ENCODE data around the gene MYOZ3. TPM values are rescaled to one million over a fixed set of nuclear protein-coding genes. Genes with fewer than 3 reads are reported as not detected.

MYOZ3 gene
- total RNA-seq, 2 donors from 2014 or later: 12.4 to 15.8 TPM

- Mint-ChIP-seq H3K9me3 (no peaks in the 10 kb centered on the region), H3K36me3 (ENCODE audit: low read depth) (no peaks in the 10 kb centered on the region), H3K27me3 (ENCODE audit: insufficient read depth) (peaks cover 3% of the 10 kb centered on the region), H3K27ac (peak overlapping the region; percentile 65), H3K4me3 (no peak overlapping the region), H3K4me1 (peaks cover 59% of the 10 kb centered on the region)
- no peaks in the 10 kb centered on the region for H3K27me3 ChIP-seq (ENCODE audit: control insufficient read depth, insufficient read depth, low read length, poor library complexity, severe bottlenecking)
- no peaks in the 10 kb centered on the region for H3K36me3 ChIP-seq (ENCODE audit: control insufficient read depth, insufficient read depth, low read length)
- peaks cover 33% of the 10 kb centered on the region for H3K4me1 ChIP-seq (ENCODE audit: control insufficient read depth, insufficient read depth, low read length)
- no peaks in the 10 kb centered on the region for H3K9me3 ChIP-seq (ENCODE audit: control insufficient read depth, low read length)
- H3K4me3 ChIP-seq (ENCODE audit: low read length): no peak overlapping the region
- H3K27ac ChIP-seq (ENCODE audit: low read depth, low read length): no peak overlapping the region
- no peak overlapping the region for H3K9ac ChIP-seq (ENCODE audit: extremely low read depth, low read length, poor library complexity, severe bottlenecking)
- no peak for DNase-seq
- WGBS, 2 experiments (ENCODE audit: insufficient coverage in 1 of 2, insufficient read length in 1 of 2): 85 to 91% methylated on average over 6 of the region's 6 CpGs
- TF ChIP-seq CTCF (conservative IDR thresholded peaks at IDR 0.05): no peak
Observed at GRCh38 chr5:150638488-150639376, 22.3 kb upstream of the MYOZ3 start.

- Histone ChIP-seq H3K4me3 (ENCODE audit: low read length) (no peak overlapping the region), H3K27me3 (ENCODE audit: control insufficient read depth, insufficient read depth, low read length, poor library complexity, severe bottlenecking) (no peaks in the 10 kb centered on the region), H3K9me3 (ENCODE audit: control insufficient read depth, low read length) (no peaks in the 10 kb centered on the region), H3K9ac (ENCODE audit: extremely low read depth, low read length, poor library complexity, severe bottlenecking) (no peak overlapping the region), H3K27ac (ENCODE audit: low read depth, low read length) (no peak overlapping the region), H3K4me1 (ENCODE audit: control insufficient read depth, insufficient read depth, low read length) (peaks cover 36% of the 10 kb centered on the region), H3K36me3 (ENCODE audit: control insufficient read depth, insufficient read depth, low read length) (no peaks in the 10 kb centered on the region)
- WGBS, 2 experiments (ENCODE audit: insufficient coverage in 1 of 2, insufficient read length in 1 of 2): 90% methylated on average over 3 of the region's 3 CpGs; no CpG with 5 or more reads in 1 of the 2 experiments
- Mint-ChIP-seq H3K27me3 (ENCODE audit: insufficient read depth) (peaks cover under 1% of the 10 kb centered on the region), H3K4me3 (no peak overlapping the region), H3K9me3 (no peaks in the 10 kb centered on the region), H3K36me3 (ENCODE audit: low read depth) (no peaks in the 10 kb centered on the region), H3K27ac (peak overlapping the region; percentile 65), H3K4me1 (peaks cover 64% of the 10 kb centered on the region)
- no peak for DNase-seq
- no peak for TF ChIP-seq CTCF (conservative IDR thresholded peaks at IDR 0.05)
Observed at GRCh38 chr5:150639377-150639692, 21.7 kb upstream of the MYOZ3 start.

GRCh38 chr5:150639751-150640150 lies 21.3 kb upstream of the MYOZ3 start:
- no peaks in the 10 kb centered on the region for H3K9me3 Mint-ChIP-seq
- Histone ChIP-seq H3K27me3 (ENCODE audit: control insufficient read depth, insufficient read depth, low read length, poor library complexity, severe bottlenecking) (no peaks in the 10 kb centered on the region), H3K4me1 (ENCODE audit: control insufficient read depth, insufficient read depth, low read length) (peaks cover 40% of the 10 kb centered on the region), H3K27ac (ENCODE audit: low read depth, low read length) (no peak overlapping the region), H3K9me3 (ENCODE audit: control insufficient read depth, low read length) (no peaks in the 10 kb centered on the region), H3K4me3 (ENCODE audit: low read length) (no peak overlapping the region), H3K9ac (ENCODE audit: extremely low read depth, low read length, poor library complexity, severe bottlenecking) (no peak overlapping the region), H3K36me3 (ENCODE audit: control insufficient read depth, insufficient read depth, low read length) (no peaks in the 10 kb centered on the region)
- H3K27ac Mint-ChIP-seq: peak overlapping the region; percentile 88
- H3K4me3 Mint-ChIP-seq: no peak overlapping the region
- H3K4me1 Mint-ChIP-seq: peaks cover 68% of the 10 kb centered on the region
- 91 to 96% methylated on average over 3 to 5 of the region's 5 CpGs for WGBS, 2 experiments (ENCODE audit: insufficient coverage in 1 of 2, insufficient read length in 1 of 2)
- H3K27me3 Mint-ChIP-seq (ENCODE audit: insufficient read depth): no peaks in the 10 kb centered on the region
- no peak for DNase-seq
- no peaks in the 10 kb centered on the region for H3K36me3 Mint-ChIP-seq (ENCODE audit: low read depth)
- TF ChIP-seq CTCF (conservative IDR thresholded peaks at IDR 0.05): no peak

Measured in endodermal cell (in vitro differentiated cells).